ENCODE data around the gene IFT20. TPM values are rescaled to one million over a fixed set of nuclear protein-coding genes. Genes with fewer than 3 reads are reported as not detected.

IFT20 gene
- total RNA-seq, 4 donors from 2014 or later: 38.5 to 78.0 (median 63.6) TPM

DNA sequence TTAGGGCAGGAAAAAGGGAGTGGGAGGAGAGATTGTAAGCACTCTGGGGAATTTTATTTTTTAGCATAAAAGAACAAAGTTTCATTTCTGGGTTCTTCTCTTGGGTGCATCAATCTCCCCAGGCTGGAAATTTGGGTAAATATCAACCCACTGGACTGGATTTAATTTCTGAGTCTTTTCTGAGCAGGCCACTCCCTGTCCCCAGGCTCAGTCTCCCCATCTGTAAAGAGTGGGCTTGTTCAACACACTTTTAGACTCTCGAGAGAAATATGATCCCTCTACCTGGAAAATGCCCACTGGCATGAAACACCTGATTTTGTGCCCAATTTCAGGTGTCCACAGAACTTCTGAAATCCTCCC lies 35.5 kb upstream of the IFT20 start:
- Histone ChIP-seq H3K9me3 (no peaks in the 10 kb centered on the region), H3K36me3 (no peaks in the 10 kb centered on the region), H3K27me3 (no peaks in the 10 kb centered on the region), H3K4me3 (replicated peaks in 1 of 3) (no peak overlapping the region), H3K27ac (no peak overlapping the region), H3K4me1 (peaks cover 15 to 25% of the 10 kb centered on the region in 2 donors)
- 73 to 82% methylated on average over 1 of the region's 1 CpG for WGBS, 2 donors
- intact Hi-C loops (cut with DNase I): no loop called here
- TF ChIP-seq, protein P1, sequence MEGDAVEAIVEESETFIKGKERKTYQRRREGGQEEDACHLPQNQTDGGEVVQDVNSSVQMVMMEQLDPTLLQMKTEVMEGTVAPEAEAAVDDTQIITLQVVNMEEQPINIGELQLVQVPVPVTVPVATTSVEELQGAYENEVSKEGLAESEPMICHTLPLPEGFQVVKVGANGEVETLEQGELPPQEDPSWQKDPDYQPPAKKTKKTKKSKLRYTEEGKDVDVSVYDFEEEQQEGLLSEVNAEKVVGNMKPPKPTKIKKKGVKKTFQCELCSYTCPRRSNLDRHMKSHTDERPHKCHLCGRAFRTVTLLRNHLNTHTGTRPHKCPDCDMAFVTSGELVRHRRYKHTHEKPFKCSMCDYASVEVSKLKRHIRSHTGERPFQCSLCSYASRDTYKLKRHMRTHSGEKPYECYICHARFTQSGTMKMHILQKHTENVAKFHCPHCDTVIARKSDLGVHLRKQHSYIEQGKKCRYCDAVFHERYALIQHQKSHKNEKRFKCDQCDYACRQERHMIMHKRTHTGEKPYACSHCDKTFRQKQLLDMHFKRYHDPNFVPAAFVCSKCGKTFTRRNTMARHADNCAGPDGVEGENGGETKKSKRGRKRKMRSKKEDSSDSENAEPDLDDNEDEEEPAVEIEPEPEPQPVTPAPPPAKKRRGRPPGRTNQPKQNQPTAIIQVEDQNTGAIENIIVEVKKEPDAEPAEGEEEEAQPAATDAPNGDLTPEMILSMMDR (IDR thresholded peaks at IDR 0.05): no peak
- TF ChIP-seq POLR2A (IDR thresholded peaks at IDR 0.05): no peak
- DNase-seq: no peak

DNA sequence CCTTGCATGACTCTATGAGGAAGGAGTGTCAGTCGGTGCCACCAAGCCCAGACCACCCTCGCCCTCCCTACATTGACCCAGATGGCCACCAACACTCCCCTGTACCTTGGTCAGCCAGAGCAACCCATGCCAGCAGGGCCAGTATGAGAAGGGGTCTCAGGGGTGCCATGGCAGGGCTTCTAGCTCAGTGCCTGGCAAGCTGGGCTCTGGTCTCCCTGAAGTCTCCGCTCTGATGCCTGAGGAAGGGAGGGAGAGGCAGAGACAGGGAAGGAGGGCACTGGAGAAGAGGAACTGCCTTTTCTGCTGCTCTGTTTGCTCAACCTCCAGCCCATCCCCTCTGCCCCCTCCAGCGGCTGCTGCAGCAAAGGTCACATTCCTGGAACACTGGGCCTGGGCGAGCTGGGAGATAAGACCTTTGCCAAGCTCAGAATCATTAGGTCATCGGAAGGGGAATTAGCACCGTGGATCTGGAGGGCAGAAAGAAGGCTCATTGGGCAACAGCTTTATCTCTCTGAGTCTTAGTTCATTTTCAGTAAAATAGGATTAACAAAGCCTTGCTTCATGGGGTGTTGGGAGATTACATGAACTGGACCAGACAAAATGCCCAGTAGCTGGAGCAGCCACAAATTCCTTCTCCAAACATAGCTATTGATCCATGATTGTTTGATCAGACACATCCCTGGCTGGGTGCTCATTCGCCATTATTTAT lies 34.9 kb upstream of the IFT20 start, which contains the start of gene VTN:
Gene VTN, minus strand, starts transcription at position 273 of the 709 bp plus-strand sequence. Its CDS starts 104 bp downstream, at position 169.
- Histone ChIP-seq H3K4me1 (peaks cover 15 to 25% of the 10 kb centered on the region in 2 donors), H3K36me3 (no peaks in the 10 kb centered on the region), H3K27ac (no peak within 1 kb of the TSS), H3K9me3 (no peaks in the 10 kb centered on the region), H3K27me3 (no peaks in the 10 kb centered on the region), H3K4me3 (replicated peaks in 1 of 3) (peak within 1 kb of the TSS in 1 of 3 donors; percentile 45)
- TF ChIP-seq, protein P1 (IDR thresholded peaks at IDR 0.05): no peak
- TF ChIP-seq POLR2A (IDR thresholded peaks at IDR 0.05): no peak
- intact Hi-C loops (cut with DNase I): no loop called here
- DNase-seq: no peak
- 29 to 30% methylated on average over 7 to 8 of the region's 8 CpGs for WGBS, 2 donors

DNA sequence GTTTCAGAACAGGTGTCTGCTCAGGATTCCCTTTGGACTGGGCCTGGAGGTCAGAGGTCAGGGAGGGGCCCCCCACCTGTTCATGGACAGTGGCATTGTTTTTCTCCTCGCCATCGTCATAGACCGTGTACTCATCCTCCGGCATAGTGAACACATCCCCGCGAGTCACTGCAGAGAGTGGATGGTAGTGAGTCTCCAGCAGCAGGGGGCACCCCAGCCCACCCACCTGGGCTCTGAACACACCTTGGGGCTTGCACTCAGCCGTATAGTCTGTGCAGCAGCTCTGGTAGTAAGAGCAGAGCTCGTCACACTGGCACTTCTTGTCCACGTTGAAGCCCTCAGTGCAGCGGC lies 34.4 kb upstream of the IFT20 start:
- intact Hi-C loops (cut with DNase I): no loop called here
- no peak overlapping the region for H3K4me3 ChIP-seq (replicated peaks in 1 of 3)
- WGBS, 2 donors: 74% methylated on average over 6 of the region's 10 CpGs; no CpG with 5 or more reads in 1 of the 2 donors
- no peak for TF ChIP-seq POLR2A (IDR thresholded peaks at IDR 0.05)
- TF ChIP-seq, protein P1 (IDR thresholded peaks at IDR 0.05): no peak
- H3K27me3 ChIP-seq: no peaks in the 10 kb centered on the region
- DNase-seq: no peak
- no peak overlapping the region for H3K27ac ChIP-seq
- H3K9me3 ChIP-seq: no peaks in the 10 kb centered on the region
- peaks cover 15 to 25% of the 10 kb centered on the region in 2 donors for H3K4me1 ChIP-seq
- no peaks in the 10 kb centered on the region for H3K36me3 ChIP-seq

DNA sequence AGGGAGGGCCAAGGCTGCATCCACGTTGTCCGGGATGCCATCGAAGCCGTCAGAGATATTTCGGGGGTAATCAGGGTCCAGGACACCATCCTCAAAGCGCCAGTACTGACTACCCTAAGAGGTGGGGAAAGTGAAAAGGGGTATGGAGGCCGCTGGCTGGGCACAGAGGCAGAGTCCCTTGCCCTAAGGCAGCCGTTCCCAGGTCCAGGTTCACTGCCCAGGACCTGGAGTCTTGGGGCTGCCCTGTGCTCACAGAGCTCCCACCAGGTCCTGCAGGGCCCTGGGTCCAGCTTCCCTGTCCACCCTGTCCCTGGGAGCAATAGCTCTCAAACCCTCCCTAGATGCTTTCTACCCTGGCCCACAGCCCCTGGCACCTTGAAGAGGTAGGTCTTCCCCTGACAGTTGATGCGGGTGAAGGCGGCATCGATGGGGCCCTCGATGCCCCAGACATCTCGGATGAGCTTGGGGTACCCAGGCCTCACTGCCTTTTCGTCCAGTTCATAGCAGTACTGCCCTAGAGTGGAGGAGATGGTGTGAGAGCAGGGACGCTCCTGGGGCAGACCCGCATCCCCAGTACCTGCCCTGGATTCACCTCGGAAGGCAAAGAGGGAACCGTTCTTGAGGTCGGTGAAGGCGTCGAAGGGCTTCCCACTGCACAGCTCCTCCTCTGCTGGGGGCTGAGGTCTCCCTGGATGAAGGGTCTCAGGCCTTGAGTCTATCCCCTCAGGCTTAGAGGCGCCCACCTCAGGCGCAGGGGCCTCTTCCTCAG lies 33.8 kb upstream of the IFT20 start:
- Histone ChIP-seq H3K4me3 (replicated peaks in 1 of 3) (no peak overlapping the region), H3K27ac (no peak overlapping the region), H3K27me3 (no peaks in the 10 kb centered on the region), H3K4me1 (peaks cover 15 to 25% of the 10 kb centered on the region in 2 donors), H3K36me3 (no peaks in the 10 kb centered on the region), H3K9me3 (no peaks in the 10 kb centered on the region)
- no peak for TF ChIP-seq POLR2A (IDR thresholded peaks at IDR 0.05)
- TF ChIP-seq, protein P1 (IDR thresholded peaks at IDR 0.05): no peak
- intact Hi-C loops (cut with DNase I): no loop called here
- DNase-seq: no peak
- 90 to 91% methylated on average over 17 of the region's 23 CpGs for WGBS, 2 donors

DNA sequence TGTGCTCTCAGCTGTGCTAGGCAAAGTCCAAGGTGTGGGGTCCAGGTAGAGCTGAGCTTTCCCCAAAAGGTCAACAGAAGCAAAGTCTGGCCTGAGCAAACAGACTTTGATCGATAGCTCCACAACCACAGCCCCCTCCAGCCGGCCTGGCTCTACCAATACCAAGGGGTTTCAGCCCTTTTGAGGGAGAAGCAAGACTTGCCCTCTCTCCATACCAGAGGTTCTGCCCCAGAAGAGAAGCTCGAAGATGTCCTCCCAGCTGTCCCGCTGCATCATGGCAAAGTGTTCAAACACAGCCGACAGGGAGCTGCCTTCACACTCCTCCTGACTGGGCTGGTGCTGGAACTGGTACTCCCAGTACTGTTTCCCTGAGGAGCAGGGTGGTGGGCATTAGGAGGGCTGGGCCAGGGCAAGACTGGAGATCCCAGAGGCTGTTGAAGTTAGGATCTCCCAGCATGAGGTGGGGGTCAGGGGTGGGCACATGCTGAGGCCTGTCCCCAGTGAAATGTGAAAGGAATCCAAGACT lies 33.1 kb upstream of the IFT20 start:
- Histone ChIP-seq H3K27me3 (no peaks in the 10 kb centered on the region), H3K36me3 (peaks cover 0 to 2% of the 10 kb centered on the region in 2 donors), H3K4me3 (replicated peaks in 1 of 3) (no peak overlapping the region), H3K9me3 (no peaks in the 10 kb centered on the region), H3K4me1 (peaks cover 15 to 25% of the 10 kb centered on the region in 2 donors), H3K27ac (no peak overlapping the region)
- intact Hi-C loops (cut with DNase I): no loop called here
- TF ChIP-seq, protein P1 (IDR thresholded peaks at IDR 0.05): no peak
- TF ChIP-seq POLR2A (IDR thresholded peaks at IDR 0.05): no peak
- DNase-seq: no peak
- 80 to 81% methylated on average over 5 of the region's 5 CpGs for WGBS, 2 donors

All from thyroid gland (tissue), 4 donors.